H1 (cell line): ENCODE results near the gene ZNF317. TPM values are rescaled to one million over a fixed set of nuclear protein-coding genes. Genes with fewer than 3 reads are reported as not detected.
A peak's percentile ranks its signal among the peaks of the same experiment; 100 is the strongest.

Experiments
- CTCF ChIA-PET: fragments of 300-600 bp; sonication (Branson Sonifier 250); formaldehyde crosslinking; loops from one replicate; lab custom pipeline; 2021; ENCODE audit not compliant: partially characterized antibody; lab: Charles Lee
- POLR2A ChIA-PET: fragments of 300-600 bp; sonication (Branson Sonifier 250); formaldehyde crosslinking; loops from one replicate; lab custom pipeline; 2021; ENCODE audit warnings: inconsistent platforms; ENCODE audit not compliant: partially characterized antibody; lab: Charles Lee
- DNase-seq, 2 experiments: peaks; one replicate each; pipeline versions ENCODE4 v3.0.0 to v3.0.0-alpha.2; 2010 to 2022; ENCODE audit warnings: low spot score in 2 of 2, low read depth in 1 of 2, mixed read lengths in 1 of 2
- FAIRE-seq: peaks from 2 replicates; lab custom pipeline; 2011; peaks lifted over from hg19 to GRCh38; lab: Jason Lieb, UNC
- H2AFZ ChIP-seq: 2 replicates; pipeline ENCODE4 v1.8.1; 2012; ENCODE audit warnings: low read length, inconsistent platforms
- H2AK5ac ChIP-seq: 2 replicates; pipeline ENCODE4 v1.6.1; 2013; ENCODE audit warnings: low read depth, low read length
- H2BK120ac ChIP-seq: replicated peaks from 2 replicates; pipeline ENCODE3; 2013; ENCODE audit warnings: low read depth, low read length, inconsistent platforms
- H2BK12ac ChIP-seq: 2 replicates; pipeline ENCODE4 v1.6.1; 2013; ENCODE audit warnings: low read depth, low read length
- H2BK15ac ChIP-seq: 2 replicates; pipeline ENCODE4 v1.6.1; 2013; ENCODE audit warnings: low read length
- H2BK20ac ChIP-seq: 2 replicates; pipeline ENCODE4 v1.6.1; 2013; ENCODE audit warnings: low read length
- H2BK5ac ChIP-seq: 2 replicates; pipeline ENCODE4 v1.6.1; 2013; ENCODE audit warnings: low read depth, low read length
- H3K14ac ChIP-seq: 2 replicates; pipeline ENCODE4 v1.6.1; 2013; ENCODE audit warnings: inconsistent platforms; ENCODE audit not compliant: insufficient read length
- H3K18ac ChIP-seq: 2 replicates; pipeline ENCODE4 v1.6.1; 2013; ENCODE audit warnings: low read length; ENCODE audit errors: extremely low read depth
- H3K23ac ChIP-seq: 2 replicates; pipeline ENCODE4 v1.6.1; 2013; ENCODE audit warnings: inconsistent platforms; ENCODE audit not compliant: insufficient read length
- H3K23me2 ChIP-seq: 2 replicates; pipeline ENCODE4 v1.6.1; 2013; ENCODE audit warnings: low read depth, low read length
- H3K27ac ChIP-seq: 2 replicates; pipeline ENCODE4 v1.6.1; 2011; ENCODE audit warnings: low read depth, low read length, inconsistent platforms
- H3K27me3 ChIP-seq, 4 experiments: replicated peaks in 1 of 4; 1 replicate in 1 of 4; 2 replicates in 3 of 4; pipeline versions ENCODE4 v1.6.1 to v1.8.1; 2011 to 2013; ENCODE audit warnings: low read length in 3 of 4, mild to moderate bottlenecking in 3 of 4, inconsistent platforms in 2 of 4, mixed read lengths in 2 of 4, moderate library complexity in 1 of 4; ENCODE audit not compliant: control insufficient read depth in 3 of 4, insufficient read depth in 3 of 4; ENCODE audit errors: extremely low read depth in 1 of 4
- H3K36me3 ChIP-seq, 4 experiments: 2 replicates each; pipeline versions ENCODE4 v1.6.1 to v1.8.1; 2011 to 2013; ENCODE audit warnings: mild to moderate bottlenecking in 4 of 4, low read length in 3 of 4, moderate library complexity in 2 of 4, control low read depth in 1 of 4, inconsistent platforms in 1 of 4; ENCODE audit not compliant: insufficient read depth in 4 of 4, control insufficient read depth in 2 of 4
- H3K4ac ChIP-seq: replicated peaks from 2 replicates; pipeline ENCODE3; 2013; ENCODE audit warnings: low read length, low read depth, mixed read lengths, inconsistent platforms; ENCODE audit not compliant: insufficient read length
- H3K4me1 ChIP-seq, 4 experiments: replicated peaks in 1 of 4; 1 replicate in 1 of 4; 2 replicates in 3 of 4; pipeline versions ENCODE4 v1.6.1 to v1.8.1; 2011 to 2013; ENCODE audit warnings: low read length in 3 of 4, inconsistent platforms in 2 of 4, mixed read lengths in 1 of 4; ENCODE audit not compliant: insufficient read depth in 4 of 4, control insufficient read depth in 3 of 4
- H3K4me2 ChIP-seq, 2 experiments: 2 replicates each; pipeline versions ENCODE4 v1.6.1 to v1.8.1; 2011 to 2013; ENCODE audit warnings: low read depth in 2 of 2, low read length in 2 of 2, control low read depth in 1 of 2, inconsistent platforms in 1 of 2, mild to moderate bottlenecking in 1 of 2; ENCODE audit not compliant: insufficient read depth in 1 of 2
- H3K4me3 ChIP-seq, 4 experiments: fragments of 200-600, 300-600 bp in 1 of 4; sonication (generic), shearing (Covaris generic), sonication (Bioruptor Twin) in 1 of 4; 2 replicates each; pipeline versions ENCODE4 v1.5.1 to v1.8.1; 2011 to 2016; ENCODE audit warnings: low read length in 4 of 4, low read depth in 3 of 4, control low read depth in 2 of 4, inconsistent platforms in 2 of 4, mild to moderate bottlenecking in 2 of 4, mixed read lengths in 1 of 4, moderate library complexity in 1 of 4; ENCODE audit not compliant: insufficient read depth in 2 of 4; ENCODE audit errors: extremely low read depth in 1 of 4
- H3K56ac ChIP-seq: replicated peaks from 2 replicates; pipeline ENCODE3; 2013; ENCODE audit warnings: low read depth, mild to moderate bottlenecking, mixed read lengths, low read length, inconsistent platforms; ENCODE audit not compliant: insufficient read length
- H3K79me1 ChIP-seq: 2 replicates; pipeline ENCODE4 v1.6.1; 2013; ENCODE audit warnings: low read depth, low read length, control low read depth
- H3K79me2 ChIP-seq, 2 experiments: 2 replicates each; pipeline versions ENCODE4 v1.6.1 to v1.8.1; 2012 to 2013; ENCODE audit warnings: low read length in 2 of 2, mild to moderate bottlenecking in 2 of 2, inconsistent platforms in 1 of 2; ENCODE audit not compliant: insufficient read depth in 2 of 2, control insufficient read depth in 1 of 2
- H3K9ac ChIP-seq, 4 experiments: replicated peaks in 1 of 4; 1 replicate in 1 of 4; 2 replicates in 3 of 4; pipeline versions ENCODE4 v1.6.1 to v1.8.1; 2011 to 2013; ENCODE audit warnings: low read depth in 3 of 4, low read length in 3 of 4, control low read depth in 2 of 4, mild to moderate bottlenecking in 2 of 4, moderate library complexity in 2 of 4, inconsistent platforms in 1 of 4; ENCODE audit errors: extremely low read depth in 1 of 4
- H3K9me3 ChIP-seq, 2 experiments: 2 replicates each; pipeline versions ENCODE4 v1.6.1 to v1.8.1; 2012 to 2013; ENCODE audit warnings: mild to moderate bottlenecking in 2 of 2, moderate library complexity in 2 of 2, control low read depth in 1 of 2, inconsistent platforms in 1 of 2, low read depth in 1 of 2, low read length in 1 of 2, mixed read lengths in 1 of 2; ENCODE audit not compliant: insufficient read depth in 2 of 2
- H4K20me1 ChIP-seq, 2 experiments: replicated peaks in 1 of 2; 2 replicates each; pipeline versions ENCODE3 to v1.8.1; 2011 to 2013; ENCODE audit warnings: inconsistent platforms in 2 of 2, low read length in 2 of 2, mild to moderate bottlenecking in 1 of 2; ENCODE audit not compliant: insufficient read depth in 2 of 2, control insufficient read depth in 1 of 2
- H4K5ac ChIP-seq: 2 replicates; pipeline ENCODE4 v1.6.1; 2013; ENCODE audit warnings: low read length, low read depth, mixed read lengths, inconsistent platforms; ENCODE audit not compliant: insufficient read length
- H4K8ac ChIP-seq: 2 replicates; pipeline ENCODE4 v1.8.0; 2013; ENCODE audit warnings: mild to moderate bottlenecking, moderate library complexity, low read length, inconsistent platforms; ENCODE audit not compliant: insufficient read depth; ENCODE audit errors: extremely low read depth
- H4K91ac ChIP-seq: replicated peaks from 2 replicates; pipeline ENCODE3; 2013; ENCODE audit warnings: low read length, mixed read lengths, inconsistent platforms; ENCODE audit not compliant: insufficient read length
- BCL11A ChIP-seq, 2 experiments: IDR thresholded peaks; one replicate each; pipeline ENCODE4 v1.6.1; 2011; ENCODE audit warnings: low read depth in 2 of 2, low read length in 2 of 2, mild to moderate bottlenecking in 2 of 2
- RAD21 ChIP-seq, 2 experiments: IDR thresholded peaks in 1 of 2; conservative IDR thresholded peaks in 1 of 2; 2 replicates each; pipeline ENCODE4 v1.6.1; 2011; ENCODE audit warnings: low read depth in 2 of 2, low read length in 2 of 2, improper control_type of control experiment in 1 of 2, inconsistent platforms in 1 of 2, mild to moderate bottlenecking in 1 of 2, moderate library complexity in 1 of 2
- WGBS, 2 experiments: shearing (Covaris generic) in 1 of 2; methylation state at CpG; one replicate each; pipeline versions ENCODE4 v1.1.6 to v1.1.7; 2013 to 2015; ENCODE audit warnings: low lambda C conversion rate in 2 of 2, mixed read lengths in 2 of 2, inconsistent platforms in 1 of 2, low coverage in 1 of 2, missing lambda C conversion rate in 1 of 2; ENCODE audit not compliant: insufficient replicate concordance in 2 of 2, insufficient coverage in 1 of 2, insufficient read length in 1 of 2; ENCODE audit errors: extremely low coverage in 1 of 2, missing lambda C conversion rate in 1 of 2; 5-methylcytosine and 5-hydroxymethylcytosine counted together
- polyA plus RNA-seq, 7 experiments: library from polyadenylated mRNA; depleted of rRNA in 3 of 7; stranded (reverse) in 5 of 7; unstranded in 2 of 7; fragments of >200 nt in 5 of 7; fragments of 200-250 nt in 2 of 7; gene quantifications; 1 replicate in 5 of 7; 2 replicates in 1 of 7; 4 replicates in 1 of 7; pipeline versions ENCODE4 v1.2.1 to v1.2.3, GENCODE V29; 2011 to 2013; ENCODE audit warnings: missing spikeins in 2 of 7, mixed read lengths in 2 of 7
- total RNA-seq: library from RNA; stranded (reverse); fragmentation: NEBNext Ultra II Directional; extraction: Animal tissue kit (Norgen Biotek cat#: 25700); gene quantifications from 2 replicates; pipeline ENCODE4 v1.2.1, GENCODE V29; 2021
- TF ChIP-seq, protein P1 (sequence below), 3 experiments: IDR thresholded peaks; 1 replicate in 2 of 3; 2 replicates in 1 of 3; pipeline versions ENCODE4 v1.5.1 to v1.6.1; 2011; ENCODE audit warnings: low read length in 3 of 3, mild to moderate bottlenecking in 3 of 3, inconsistent platforms in 2 of 3, low read depth in 1 of 3, moderate library complexity in 1 of 3; ENCODE audit not compliant: insufficient read depth in 1 of 3; ENCODE audit errors: control extremely low read depth in 1 of 3

The ZNF317 gene
- total and polyA plus RNA-seq, 2 of the 8 experiments (the other 6 are each of a cell fraction or from before 2014, with no cell fraction given) = 22.6 to 41.5 TPM

GRCh38 chr19:9205501-9206113 lies 65.4 kb downstream of the ZNF317 start:
- POLR2A ChIA-PET = interaction anchor here (0.7 to 1.0 kb wide), 3 partner anchors 227 to 416 kb away, joined by 3 read pairs; partner anchors contain the start of gene ZNF266
- no peak overlapping the region for H3K56ac ChIP-seq
- H3K27me3 ChIP-seq = no peaks in the 10 kb centered on the region
- no peak overlapping the region for H2BK12ac ChIP-seq
- TF ChIP-seq BCL11A (IDR thresholded peaks at IDR 0.05; ENCODE audit: low read depth in 2 of 2, low read length in 2 of 2) (no peak), RAD21 (IDR thresholded peaks at IDR 0.05 in 1 of 2, conservative IDR thresholded peaks at IDR 0.05 in 1 of 2; ENCODE audit: low read depth in 2 of 2, low read length in 2 of 2) (peak; percentile 83 to 85)
- TF ChIP-seq, protein P1, sequence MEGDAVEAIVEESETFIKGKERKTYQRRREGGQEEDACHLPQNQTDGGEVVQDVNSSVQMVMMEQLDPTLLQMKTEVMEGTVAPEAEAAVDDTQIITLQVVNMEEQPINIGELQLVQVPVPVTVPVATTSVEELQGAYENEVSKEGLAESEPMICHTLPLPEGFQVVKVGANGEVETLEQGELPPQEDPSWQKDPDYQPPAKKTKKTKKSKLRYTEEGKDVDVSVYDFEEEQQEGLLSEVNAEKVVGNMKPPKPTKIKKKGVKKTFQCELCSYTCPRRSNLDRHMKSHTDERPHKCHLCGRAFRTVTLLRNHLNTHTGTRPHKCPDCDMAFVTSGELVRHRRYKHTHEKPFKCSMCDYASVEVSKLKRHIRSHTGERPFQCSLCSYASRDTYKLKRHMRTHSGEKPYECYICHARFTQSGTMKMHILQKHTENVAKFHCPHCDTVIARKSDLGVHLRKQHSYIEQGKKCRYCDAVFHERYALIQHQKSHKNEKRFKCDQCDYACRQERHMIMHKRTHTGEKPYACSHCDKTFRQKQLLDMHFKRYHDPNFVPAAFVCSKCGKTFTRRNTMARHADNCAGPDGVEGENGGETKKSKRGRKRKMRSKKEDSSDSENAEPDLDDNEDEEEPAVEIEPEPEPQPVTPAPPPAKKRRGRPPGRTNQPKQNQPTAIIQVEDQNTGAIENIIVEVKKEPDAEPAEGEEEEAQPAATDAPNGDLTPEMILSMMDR (IDR thresholded peaks at IDR 0.05; ENCODE audit: control extremely low read depth in 1 of 3, insufficient read depth in 1 of 3, low read depth in 1 of 3, low read length in 3 of 3) = peak; percentile 72 to 83 (median 73)
- H3K79me1 ChIP-seq = no peaks in the 10 kb centered on the region
- H4K20me1 ChIP-seq = no peaks in the 10 kb centered on the region
- H3K4ac ChIP-seq = no peak overlapping the region
- H2AFZ ChIP-seq = peak overlapping the region; percentile 90
- 48% methylated on average over 13 of the region's 13 CpGs; no CpG with 5 or more reads in 1 of the 2 experiments for WGBS, 2 experiments
- no peak overlapping the region for H3K27ac ChIP-seq
- H2BK20ac ChIP-seq = no peak overlapping the region
- no peaks in the 10 kb centered on the region for H3K4me1 ChIP-seq
- H3K9ac ChIP-seq = no peak overlapping the region
- peaks cover 34 to 36% of the 10 kb centered on the region in 2 experiments for H3K9me3 ChIP-seq
- no peak overlapping the region for H3K18ac ChIP-seq
- H3K23ac ChIP-seq = no peak overlapping the region
- no peak overlapping the region for H2BK5ac ChIP-seq
- H3K23me2 ChIP-seq = peaks cover 3% of the 10 kb centered on the region; the same call in 1 of the 2 replicates
- no peak overlapping the region for H2BK120ac ChIP-seq
- H4K91ac ChIP-seq = no peak overlapping the region
- H3K14ac ChIP-seq = no peak overlapping the region
- FAIRE-seq (no peak), DNase-seq (peak; percentile 34 to 74)
- H4K5ac ChIP-seq = no peak overlapping the region
- no peak overlapping the region for H3K4me2 ChIP-seq
- CTCF ChIA-PET = interaction anchor here (0.6 to 2.2 kb wide), 24 partner anchors 9 to 593 kb away, joined by 3 to 11 read pairs (median 4); no protein-coding TSS in a partner anchor
- no peak overlapping the region for H2AK5ac ChIP-seq
- no peak overlapping the region for H2BK15ac ChIP-seq
- no peaks in the 10 kb centered on the region for H3K36me3 ChIP-seq
- H3K79me2 ChIP-seq = no peaks in the 10 kb centered on the region
- H3K4me3 ChIP-seq = no peak overlapping the region
- no peak overlapping the region; the same call in 1 of the 2 replicates for H4K8ac ChIP-seq
